NCI-H2081 (cell line): ENCODE measurements around the gene GTF2F2.
A peak's percentile ranks its signal among the peaks of the same experiment; 100 is the strongest.
"Not testable (repeated sequence)": the region's sequence is repeated elsewhere in the genome, so short reads cannot be mapped to it uniquely, and the experiment has no call there.

Experiments used
- DNase-seq, 2 experiments: peaks; one replicate each; lab custom pipeline; 2025; lab: John Stamatoyannopoulos, UW

GTF2F2 gene

DNA sequence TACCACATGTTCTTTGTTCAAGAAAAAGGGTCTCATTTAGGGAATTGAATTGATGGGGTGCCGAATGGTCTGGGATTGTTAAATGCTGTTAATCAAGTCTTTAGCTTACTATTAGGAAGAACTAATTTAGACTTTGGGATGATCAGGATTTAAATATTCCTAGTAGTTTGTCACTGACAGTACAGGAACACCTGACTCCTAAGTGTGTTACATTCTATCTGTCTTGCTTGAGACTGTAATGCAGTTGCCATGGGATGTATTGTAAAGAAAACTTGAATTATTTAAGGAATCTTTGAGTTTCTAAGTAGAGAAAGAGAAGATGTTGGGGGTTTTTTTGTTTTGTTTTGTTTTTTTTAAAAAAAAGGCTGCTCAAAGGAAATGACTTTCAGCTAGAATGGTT is 98.4 kb downstream of the GTF2F2 start:
- DNase-seq, result no peak

DNA sequence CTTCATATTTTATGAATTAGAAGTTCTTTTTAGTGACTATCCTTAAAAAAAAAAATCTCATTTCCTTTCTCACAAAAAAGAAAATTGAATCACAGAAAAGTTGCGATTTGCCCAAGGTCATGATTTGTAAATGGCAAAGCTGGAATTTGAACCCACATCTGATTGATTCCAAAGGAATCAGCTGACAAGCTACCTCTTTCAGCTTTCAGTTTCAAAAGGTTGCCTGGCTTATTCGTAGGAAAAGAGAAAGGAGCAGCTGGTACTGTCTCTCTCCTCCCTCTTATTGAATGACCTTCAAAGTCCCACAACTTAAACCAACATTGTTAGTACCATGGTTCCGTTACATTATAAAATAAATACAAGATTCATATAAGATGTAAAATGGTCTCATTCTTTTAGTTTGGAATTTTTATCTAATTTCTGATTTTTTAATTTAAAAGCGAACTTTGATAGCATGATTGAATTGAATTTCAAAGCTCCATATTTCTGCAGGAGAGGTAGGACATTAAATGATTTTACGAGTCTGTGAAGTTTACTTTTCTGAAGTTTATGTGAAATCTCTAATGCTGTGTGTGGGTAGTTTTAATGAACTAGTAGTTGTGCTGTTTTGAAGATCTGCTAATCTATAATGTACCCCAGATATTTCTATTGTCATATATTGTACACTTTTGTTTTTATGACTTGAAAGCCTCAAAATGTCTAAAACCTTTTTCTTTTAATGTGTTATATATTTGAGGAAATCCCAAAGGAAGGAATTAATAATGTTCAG is 99.0 kb downstream of the GTF2F2 start:
- DNase-seq, result peak; percentile 7 to 24

DNA sequence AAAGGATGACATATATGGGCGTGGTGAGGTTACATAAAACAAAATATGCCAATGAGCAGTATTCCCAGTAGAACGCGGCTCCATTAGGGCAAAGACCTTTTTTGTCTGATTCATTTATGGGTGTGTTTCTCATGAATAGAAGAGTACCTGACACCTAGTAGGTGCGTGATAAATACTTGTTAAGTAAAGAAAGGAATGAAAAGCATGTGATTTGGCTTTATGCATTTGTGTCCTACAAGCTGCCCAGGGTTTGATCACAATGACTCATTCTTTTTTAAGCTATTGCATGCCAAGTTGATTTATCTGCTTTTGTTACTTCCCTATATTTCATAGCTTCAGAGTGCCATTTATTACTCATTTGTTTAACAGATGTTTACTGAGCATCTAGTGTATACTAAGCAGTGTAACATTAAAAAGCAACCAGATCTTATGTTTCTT is 99.6 kb downstream of the GTF2F2 start:
- peak; percentile 49 to 54 for DNase-seq

DNA sequence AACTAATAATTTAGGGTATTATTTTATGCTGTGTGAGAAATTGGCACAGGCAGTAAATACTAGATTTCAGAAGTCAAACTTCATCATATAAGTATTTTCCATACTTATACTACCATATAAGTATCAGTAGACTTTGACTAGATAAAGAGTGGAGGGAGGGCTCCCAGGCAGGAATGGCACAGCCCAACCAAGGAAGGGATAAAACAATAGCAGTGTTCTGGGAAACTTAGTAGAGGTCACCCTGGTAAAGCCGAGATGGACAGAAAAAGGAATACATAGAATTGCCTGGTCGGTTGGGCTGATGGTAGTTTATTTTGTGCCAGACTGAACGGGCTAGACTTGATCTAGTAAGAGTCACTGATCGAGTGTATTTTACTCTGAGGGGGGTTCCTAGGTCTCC is 100.1 kb downstream of the GTF2F2 start:
- DNase-seq, result no peak

DNA sequence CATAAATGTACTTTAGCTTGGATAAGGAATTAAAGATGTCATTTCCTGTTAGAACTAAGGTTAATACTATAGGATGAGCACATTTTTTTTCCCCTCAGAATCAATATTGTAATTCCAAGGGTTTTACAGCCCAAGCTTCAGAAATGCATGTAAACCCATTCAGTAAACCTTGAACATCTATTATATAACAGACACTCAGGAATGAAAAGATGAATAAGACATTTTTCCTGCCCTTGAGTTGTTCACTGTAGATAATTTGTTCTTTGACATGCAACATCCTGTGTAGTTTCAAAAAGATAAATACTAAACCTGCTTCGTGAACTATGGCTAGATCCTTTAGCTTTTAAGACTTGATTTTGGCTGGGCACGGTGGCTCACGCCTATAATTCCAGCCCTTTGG is 102.2 kb downstream of the GTF2F2 start:
- DNase-seq, result no peak

DNA sequence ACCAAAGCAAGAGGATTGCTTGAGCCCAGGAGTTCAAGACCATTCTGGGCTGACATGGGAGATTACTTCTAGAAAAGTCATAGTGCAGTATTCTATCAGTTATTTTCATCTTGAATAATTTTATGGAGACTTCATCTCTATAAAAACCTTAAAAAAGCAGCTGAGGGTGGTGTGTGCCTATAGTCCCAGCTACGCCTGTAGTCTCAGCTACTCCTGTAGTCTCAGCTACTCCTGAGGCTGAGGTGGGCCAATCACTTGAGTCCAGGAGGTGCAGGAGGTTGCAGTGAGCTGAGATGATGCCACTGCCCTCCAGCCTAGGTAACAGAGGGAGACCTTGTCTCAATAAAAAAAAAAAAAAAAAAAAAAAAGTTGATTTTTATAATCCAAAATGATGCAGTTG is 102.6 kb downstream of the GTF2F2 start:
- DNase-seq, result no peak

DNA sequence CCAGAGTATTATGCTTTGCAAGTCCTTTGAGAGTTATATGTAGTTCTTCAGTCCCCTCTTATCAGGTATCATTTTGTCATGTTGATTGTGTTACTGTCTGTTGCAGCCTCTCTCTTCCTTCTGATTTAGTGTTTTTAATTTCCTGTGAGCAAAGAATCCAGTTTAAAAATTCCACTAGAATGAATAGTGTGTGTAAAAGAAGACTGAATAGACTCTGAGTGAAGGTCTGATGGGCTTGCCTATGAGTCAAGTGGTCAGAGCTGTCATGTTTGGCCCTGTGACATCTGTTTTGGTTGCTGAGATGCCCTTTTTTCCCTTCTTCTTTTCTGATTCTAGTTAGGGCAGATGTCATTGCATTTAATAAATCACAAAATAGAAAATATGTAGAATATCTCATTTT is 103.9 kb downstream of the GTF2F2 start:
- DNase-seq, result no peak

DNA sequence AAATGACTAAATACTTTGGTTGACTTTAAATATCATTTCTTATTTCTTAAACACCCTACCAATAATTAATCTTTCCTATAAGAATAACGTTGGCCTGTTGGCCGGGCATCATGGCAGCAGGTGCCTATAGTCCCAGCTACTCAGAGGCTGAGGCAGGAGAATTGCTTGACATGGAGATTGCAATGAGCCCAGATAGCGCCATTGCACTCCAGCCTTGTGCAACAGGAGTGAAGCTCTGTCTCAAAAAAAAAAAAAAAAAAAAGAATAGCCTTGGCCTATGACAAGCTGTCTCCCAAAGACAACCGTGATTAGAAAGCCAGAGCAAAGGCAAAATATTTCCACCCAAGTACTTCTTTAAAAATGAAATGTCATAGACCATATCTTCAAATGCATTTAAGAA is 105.1 kb downstream of the GTF2F2 start:
- DNase-seq, result no peak

DNA sequence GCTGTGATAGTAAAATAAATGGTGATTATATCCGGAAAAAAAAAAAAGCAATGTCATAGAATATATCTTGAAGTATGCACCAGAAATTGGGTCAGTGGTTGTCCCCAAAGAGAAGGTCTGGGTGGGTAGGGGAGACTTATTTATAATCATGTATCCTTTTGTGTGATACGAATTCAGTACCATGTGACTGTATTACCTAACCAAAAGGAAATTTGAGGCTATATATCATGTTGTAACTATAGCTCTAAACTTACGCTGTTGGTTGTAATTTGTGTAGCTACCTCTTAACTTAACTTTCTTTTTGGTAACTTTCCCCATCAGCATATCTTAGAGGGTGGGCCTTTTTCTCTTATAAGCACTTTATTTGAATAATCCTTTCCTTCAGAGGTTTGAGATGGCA is 105.7 kb downstream of the GTF2F2 start:
- no peak for DNase-seq

DNA sequence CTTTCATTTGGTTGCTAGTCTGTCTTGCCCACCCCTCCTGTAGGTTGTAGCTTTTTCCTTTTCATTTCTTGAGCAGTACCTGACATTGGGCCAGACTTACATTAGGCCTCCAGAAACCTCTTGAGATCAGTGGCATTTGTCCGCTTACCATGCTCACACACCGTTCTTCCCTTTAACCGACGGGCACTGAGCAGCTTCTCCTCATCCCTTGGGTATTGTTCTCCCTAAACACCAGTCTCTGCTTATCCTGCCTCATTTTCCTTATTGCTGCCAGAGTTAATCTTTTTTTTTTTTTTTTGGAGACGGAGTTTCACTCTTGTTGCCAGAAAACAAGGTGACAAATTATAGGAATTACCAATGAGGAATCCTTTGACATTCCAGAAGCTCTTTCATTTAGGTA is 107.7 kb downstream of the GTF2F2 start:
- DNase-seq, result no peak

DNA sequence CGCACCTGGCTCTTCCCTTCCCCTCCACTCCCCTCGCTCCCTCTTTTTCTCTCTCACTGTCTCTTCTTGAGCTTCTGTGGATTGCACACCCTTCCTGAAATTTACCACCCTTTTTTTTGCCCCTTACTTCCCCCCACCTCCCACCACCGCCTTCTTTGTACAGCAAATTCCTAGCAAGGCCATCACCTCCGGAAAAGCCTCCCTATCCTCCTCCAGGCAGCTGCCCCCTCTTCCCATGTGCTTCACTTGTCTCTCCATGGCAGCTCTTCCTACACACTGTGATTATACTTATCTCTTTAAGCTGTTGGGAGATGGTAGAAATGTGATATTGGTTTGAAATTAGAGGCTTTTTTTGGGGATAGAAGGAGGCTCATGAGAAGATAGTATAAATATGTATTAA is 108.9 kb downstream of the GTF2F2 start:
- DNase-seq, result no peak

DNA sequence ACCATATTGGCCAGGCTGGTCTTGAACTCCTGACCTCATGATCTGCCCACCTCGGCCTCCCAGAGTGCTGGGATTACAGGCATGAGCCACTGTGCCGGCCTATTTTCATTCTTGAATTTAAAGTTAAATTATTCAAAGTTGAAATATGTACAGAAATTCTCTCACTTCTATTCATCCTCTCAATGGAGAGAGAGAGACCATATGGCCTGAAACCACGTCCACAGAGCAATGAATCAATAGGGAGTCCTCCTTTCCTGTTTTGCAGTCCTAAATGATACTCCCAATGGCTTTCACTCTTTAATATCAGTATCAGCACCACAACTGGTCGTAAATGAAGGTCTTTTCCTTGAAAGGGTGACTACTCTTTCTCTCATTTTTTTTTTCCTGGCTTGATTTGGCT is 111.0 kb downstream of the GTF2F2 start:
- no peak for DNase-seq

DNA sequence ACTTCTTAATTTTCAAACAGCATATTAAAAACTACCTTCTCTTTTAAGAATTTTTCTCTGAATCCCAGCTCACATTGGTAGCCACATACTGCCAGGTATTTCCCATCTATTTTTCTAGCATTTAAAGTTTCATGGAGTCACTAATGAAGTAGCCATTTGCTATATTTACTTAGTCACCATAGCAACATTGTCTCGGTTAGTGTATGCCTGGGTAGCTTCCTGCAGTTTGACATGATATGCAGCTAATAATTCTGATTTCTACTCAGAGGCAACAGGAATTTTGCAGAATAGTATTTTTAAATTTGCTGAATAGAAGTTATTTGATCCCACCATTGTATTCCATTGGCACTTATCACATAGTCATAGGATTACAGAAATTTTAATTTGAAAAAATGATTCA is 111.4 kb downstream of the GTF2F2 start:
- DNase-seq, result peak in 1 of 2 experiments; percentile 45

DNA sequence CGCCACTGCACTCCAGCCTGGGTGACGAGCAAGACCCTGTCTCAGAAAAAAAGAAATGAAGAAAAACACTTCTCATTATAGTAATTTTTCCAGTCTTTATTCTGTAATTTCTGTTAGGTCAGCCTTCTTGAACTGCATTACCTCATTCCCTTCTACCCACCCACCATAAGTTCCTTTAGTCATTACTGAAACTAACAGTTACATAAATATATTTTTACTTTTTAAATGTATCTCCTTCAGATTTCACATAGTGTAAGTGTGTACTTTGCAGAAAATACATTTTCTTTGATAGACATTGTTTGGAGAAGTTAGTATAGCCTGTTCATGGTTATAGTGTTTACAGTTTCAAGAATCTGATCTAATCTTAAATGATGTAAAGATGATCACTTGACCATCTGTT is 112.3 kb downstream of the GTF2F2 start:
- DNase-seq, result no peak

DNA sequence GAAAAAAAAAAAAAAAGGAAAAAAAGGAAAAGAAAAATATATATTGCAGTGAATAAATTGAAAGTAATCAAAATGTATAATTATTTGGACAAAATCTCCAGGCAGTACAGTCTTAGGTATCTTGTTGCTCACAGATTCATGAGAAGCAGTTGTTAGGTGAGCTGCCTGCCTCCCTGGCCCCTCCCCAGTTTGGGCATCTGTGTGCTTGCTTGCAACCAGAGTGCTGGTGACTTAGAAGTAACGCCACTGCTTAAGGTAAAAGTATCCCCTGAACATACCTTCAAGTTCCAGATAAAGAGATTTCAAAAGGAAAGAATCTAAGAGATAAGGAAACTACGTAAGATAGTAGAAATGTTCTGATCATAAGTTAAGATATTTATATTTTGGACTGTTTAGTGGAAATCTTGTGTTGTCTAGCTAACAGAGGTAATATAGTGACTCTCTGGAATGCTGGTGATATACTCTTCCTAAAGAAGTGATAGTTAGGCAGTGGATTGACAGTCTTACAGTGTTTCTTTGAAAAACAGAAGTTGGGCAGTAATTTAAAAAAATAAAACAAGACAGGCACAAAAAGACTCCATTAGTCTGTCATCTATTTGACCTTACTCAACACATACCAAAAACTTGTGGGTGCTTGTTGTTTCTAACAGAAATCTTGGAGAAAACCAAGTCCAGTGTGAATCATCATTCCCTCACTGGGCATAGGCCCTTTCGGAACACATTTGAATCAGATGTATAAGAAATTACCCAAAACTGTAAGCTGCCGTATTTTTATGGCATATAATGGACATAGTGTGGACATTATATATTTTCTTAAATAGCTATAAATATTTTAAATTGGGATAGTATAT is 118.9 kb downstream of the GTF2F2 start:
- no peak for DNase-seq

DNA sequence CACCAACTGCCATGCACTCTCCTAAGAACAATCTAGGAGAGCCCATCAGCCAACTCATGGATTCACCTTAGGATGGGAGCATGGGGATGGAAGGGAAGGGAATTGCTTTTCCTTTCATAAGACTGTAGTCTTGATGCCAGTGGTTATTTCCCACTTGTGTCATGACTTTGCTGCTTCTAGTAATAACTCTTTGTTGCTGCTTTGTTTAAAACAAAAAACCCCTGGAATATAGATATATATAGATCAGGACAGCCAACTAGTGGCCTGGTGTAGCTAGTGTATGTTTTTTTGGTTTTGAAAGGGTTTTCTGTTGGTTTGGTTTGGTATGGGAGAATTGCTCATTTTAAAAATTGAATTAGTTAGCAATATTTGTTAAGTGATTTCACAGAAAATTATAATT is 119.8 kb downstream of the GTF2F2 start:
- no peak for DNase-seq

DNA sequence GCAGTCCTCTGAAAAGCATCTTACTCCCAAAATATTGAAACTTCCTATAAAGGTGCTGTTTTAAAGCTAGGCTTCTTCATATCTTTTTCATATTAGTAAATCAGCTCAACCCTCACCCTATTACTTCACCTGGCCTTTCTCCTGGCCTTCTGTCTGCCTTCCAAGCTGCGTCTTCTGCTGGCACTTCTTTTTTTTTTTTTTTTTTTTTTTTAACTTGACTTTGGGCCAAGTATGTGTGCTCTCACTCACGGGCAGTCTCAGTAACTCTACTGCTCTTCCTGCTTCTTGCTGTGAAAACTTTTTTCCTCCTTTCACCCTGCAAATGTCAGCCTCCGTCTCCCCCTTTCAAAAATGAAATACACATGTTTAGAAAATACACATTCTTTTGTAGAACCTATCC is 121.8 kb downstream of the GTF2F2 start:
- no peak for DNase-seq

DNA sequence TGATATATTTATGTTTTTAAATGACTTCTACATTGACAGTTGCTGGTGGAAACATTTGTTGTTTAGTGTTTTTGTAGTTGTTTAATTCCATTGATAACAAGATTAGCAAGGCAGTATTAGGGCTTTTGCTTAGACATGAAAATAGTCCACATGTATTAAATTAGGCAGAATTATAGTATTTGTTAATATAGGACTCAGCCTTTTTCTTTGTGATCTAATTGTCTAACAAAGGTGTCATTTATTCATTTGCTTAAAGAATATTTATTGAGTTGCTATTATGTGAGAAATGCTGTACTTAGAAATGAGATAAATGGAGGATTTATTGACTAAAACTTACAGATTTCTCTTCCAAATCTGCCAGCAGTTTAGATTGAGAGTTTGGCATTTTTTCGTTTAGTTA is 122.2 kb downstream of the GTF2F2 start:
- DNase-seq, result no peak

DNA sequence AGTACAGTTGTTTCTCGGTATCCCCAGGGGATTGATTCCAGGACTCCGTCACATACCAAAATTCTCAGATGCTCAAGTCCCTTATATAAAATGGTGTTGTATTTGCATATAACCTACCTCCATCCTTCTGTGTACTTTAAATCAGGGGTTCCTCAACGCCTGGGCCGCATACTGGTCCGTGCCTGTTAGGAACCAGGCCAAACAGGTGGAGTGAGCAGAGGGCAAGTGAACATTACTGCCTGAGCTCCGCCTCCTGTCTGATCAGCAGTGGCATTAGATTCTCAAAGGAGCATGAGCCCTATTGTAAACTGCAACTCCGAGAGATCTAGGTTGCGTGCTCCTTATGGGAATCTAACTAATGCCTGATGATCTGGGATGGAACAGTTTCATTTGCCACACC is 122.8 kb downstream of the GTF2F2 start:
- DNase-seq, result peak in 1 of 2 experiments; percentile 20

DNA sequence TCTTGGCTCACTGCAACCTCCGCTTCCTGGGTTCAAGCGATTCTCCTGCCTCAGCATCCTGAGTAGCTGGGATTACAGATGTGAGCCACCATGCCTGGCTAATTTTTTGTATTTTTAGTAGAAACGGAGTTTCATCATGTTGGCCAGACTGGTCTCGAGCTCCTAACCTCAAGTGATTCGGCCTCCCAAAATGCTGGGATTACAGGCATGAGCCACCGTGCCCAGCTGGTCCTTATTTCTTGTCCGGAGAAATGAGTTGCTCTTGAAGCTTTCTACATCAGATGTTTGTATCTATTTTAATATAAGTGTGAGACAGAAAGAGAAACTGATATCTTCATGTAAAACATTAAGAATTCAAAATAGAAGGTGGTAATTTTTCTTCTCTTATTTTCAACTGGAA is 124.4 kb downstream of the GTF2F2 start:
- not testable (repeated sequence) for DNase-seq

DNA sequence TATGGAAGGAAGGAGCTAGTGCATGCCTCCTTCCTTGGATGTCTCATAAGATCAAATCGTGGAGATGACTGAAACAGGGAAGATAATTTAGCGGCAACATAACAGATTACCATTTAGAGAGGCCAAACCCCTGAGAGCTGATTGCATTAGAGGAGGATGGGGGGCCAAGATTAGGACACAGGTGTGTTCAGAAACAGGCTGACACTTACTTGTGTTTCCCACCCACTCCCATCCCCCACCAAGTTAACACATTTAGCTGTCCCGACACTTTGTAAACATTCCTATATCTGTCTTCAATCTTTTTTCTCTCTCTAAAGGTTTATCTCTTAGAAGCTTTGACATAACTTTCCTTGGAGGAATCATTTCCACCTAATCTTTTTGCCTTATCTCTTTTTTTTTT is 129.4 kb downstream of the GTF2F2 start:
- DNase-seq, result no peak

DNA sequence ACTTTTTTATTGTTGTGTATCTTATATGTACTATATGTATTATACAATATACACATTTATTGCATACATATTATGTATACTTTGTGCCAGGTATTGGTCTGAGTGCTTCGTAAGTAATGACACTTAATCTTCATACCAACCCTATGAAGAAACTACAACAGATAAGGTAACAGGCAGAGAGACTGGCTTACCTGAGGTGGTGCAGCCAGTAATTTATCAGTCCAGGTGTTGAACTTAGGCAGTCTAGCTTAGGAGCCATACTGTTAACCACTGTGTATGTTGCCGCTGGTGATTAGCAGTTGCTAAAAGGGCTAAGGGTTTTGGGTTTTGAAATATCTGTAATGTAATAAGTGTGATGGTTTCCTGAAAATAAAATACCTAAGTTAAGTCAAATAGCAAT is 134.1 kb downstream of the GTF2F2 start:
- DNase-seq, result no peak

DNA sequence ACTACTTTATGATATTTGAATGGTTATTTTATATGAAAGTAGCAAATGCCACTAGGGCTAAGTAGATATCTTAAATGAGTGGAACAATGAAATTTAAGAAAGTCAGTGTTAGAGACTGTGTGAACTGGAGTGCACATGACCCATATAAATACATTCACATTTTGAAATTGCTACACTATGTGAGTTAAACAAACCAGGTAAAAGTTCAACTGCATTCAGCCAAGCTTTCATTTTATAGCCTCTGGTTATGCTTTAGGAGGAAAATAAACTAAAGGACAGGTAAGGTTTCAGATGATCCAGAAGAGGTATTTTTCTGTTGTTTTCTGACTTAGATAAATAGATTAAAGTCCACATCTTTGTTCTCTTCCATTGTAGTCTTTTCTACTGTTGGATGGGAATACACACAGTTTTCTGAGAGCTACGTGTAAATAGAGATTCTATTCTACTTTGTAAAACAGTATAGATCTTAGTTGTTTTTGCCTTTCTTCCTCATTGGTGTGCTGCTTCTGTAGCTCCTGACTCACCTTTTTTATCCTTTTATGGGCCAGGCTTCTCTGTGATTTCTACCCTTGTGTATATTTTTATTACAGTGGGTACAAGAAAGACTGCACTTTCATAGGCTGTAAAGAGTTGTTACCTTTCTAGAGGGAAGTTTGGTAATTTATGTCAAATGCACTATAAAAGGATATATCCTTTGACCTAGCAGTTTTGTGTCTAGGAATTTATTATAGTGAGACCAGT is 135.1 kb downstream of the GTF2F2 start:
- no peak for DNase-seq
